ENCODE measurements around the gene CFAP299. TPM values are rescaled to one million over a fixed set of nuclear protein-coding genes. Genes with fewer than 3 reads are reported as not detected.

Gene CFAP299
- total RNA-seq, 4 donors from 2014 or later: not detected

GRCh38 chr4:80610845-80611677 is 275.5 kb downstream of the CFAP299 start:
- Histone ChIP-seq H3K27me3 (no peaks in the 10 kb centered on the region), H3K4me3 (no peak overlapping the region), H3K4me1 (no peaks in the 10 kb centered on the region), H3K27ac (no peak overlapping the region), H3K36me3 (no peaks in the 10 kb centered on the region), H3K9me3 (no peaks in the 10 kb centered on the region)
- no peak for DNase-seq (ENCODE audit: low spot score in 2 of 2)
- no peak for TF ChIP-seq EP300 (IDR thresholded peaks at IDR 0.05)
- no peak for TF ChIP-seq POLR2A (IDR thresholded peaks at IDR 0.05)
- TF ChIP-seq, protein P1, sequence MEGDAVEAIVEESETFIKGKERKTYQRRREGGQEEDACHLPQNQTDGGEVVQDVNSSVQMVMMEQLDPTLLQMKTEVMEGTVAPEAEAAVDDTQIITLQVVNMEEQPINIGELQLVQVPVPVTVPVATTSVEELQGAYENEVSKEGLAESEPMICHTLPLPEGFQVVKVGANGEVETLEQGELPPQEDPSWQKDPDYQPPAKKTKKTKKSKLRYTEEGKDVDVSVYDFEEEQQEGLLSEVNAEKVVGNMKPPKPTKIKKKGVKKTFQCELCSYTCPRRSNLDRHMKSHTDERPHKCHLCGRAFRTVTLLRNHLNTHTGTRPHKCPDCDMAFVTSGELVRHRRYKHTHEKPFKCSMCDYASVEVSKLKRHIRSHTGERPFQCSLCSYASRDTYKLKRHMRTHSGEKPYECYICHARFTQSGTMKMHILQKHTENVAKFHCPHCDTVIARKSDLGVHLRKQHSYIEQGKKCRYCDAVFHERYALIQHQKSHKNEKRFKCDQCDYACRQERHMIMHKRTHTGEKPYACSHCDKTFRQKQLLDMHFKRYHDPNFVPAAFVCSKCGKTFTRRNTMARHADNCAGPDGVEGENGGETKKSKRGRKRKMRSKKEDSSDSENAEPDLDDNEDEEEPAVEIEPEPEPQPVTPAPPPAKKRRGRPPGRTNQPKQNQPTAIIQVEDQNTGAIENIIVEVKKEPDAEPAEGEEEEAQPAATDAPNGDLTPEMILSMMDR (IDR thresholded peaks at IDR 0.05): no peak
- TF ChIP-seq POLR2AphosphoS5 (IDR thresholded peaks at IDR 0.05): no peak
- WGBS: 24% methylated on average over 3 of the region's 3 CpGs

GRCh38 chr4:80611678-80611979 is 276.1 kb downstream of the CFAP299 start:
- Histone ChIP-seq H3K4me3 (no peak overlapping the region), H3K36me3 (no peaks in the 10 kb centered on the region), H3K27ac (no peak overlapping the region), H3K4me1 (no peaks in the 10 kb centered on the region), H3K27me3 (no peaks in the 10 kb centered on the region), H3K9me3 (no peaks in the 10 kb centered on the region)
- TF ChIP-seq POLR2AphosphoS5 (IDR thresholded peaks at IDR 0.05) (no peak), POLR2A (IDR thresholded peaks at IDR 0.05) (no peak), EP300 (IDR thresholded peaks at IDR 0.05) (no peak)
- TF ChIP-seq, protein P1 (IDR thresholded peaks at IDR 0.05): no peak
- WGBS: 84% methylated on average over 2 of the region's 2 CpGs
- no peak for DNase-seq (ENCODE audit: low spot score in 2 of 2)

- Histone ChIP-seq H3K27ac (no peak overlapping the region), H3K36me3 (no peaks in the 10 kb centered on the region), H3K27me3 (no peaks in the 10 kb centered on the region), H3K9me3 (no peaks in the 10 kb centered on the region), H3K4me3 (no peak overlapping the region), H3K4me1 (no peaks in the 10 kb centered on the region)
- no peak for DNase-seq (ENCODE audit: low spot score in 2 of 2)
- TF ChIP-seq POLR2A (IDR thresholded peaks at IDR 0.05) (no peak), POLR2AphosphoS5 (IDR thresholded peaks at IDR 0.05) (no peak), EP300 (IDR thresholded peaks at IDR 0.05) (no peak)
- TF ChIP-seq, protein P1 (IDR thresholded peaks at IDR 0.05): no peak
These were observed 277.9 kb downstream of the CFAP299 start for GRCh38 chr4:80613470-80613869.

- no peak for DNase-seq (ENCODE audit: low spot score in 2 of 2)
- no peak for TF ChIP-seq POLR2A (IDR thresholded peaks at IDR 0.05)
- TF ChIP-seq, protein P1 (IDR thresholded peaks at IDR 0.05): no peak
- no peak for TF ChIP-seq POLR2AphosphoS5 (IDR thresholded peaks at IDR 0.05)
- WGBS: 85% methylated on average over 6 of the region's 6 CpGs
These were observed 278.8 kb downstream of the CFAP299 start for GRCh38 chr4:80614319-80614718.

DNA sequence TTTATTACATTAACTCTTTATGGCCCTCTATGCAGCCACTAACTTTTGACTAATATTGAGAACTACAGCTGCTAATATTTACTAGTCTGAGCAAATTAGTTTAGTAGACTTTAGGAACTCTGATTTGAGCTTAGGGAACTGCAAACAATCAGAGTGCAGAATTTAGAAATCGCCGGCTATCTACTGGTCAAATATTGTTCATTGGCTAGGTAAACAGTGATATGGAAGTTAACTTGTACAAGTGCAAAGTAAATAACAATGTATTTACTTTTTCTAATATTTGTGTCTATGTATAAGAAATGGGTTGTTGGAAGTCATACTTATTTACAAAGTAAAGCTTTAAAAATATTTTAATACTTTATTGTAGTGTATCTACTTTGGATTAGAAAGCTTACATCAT is 279.6 kb downstream of the CFAP299 start:
- no peaks in the 10 kb centered on the region for H3K27me3 ChIP-seq
- no peaks in the 10 kb centered on the region for H3K4me1 ChIP-seq
- no peak overlapping the region for H3K27ac ChIP-seq
- TF ChIP-seq, protein P1 (IDR thresholded peaks at IDR 0.05): no peak
- TF ChIP-seq POLR2AphosphoS5 (IDR thresholded peaks at IDR 0.05) (no peak), EP300 (IDR thresholded peaks at IDR 0.05) (no peak), POLR2A (IDR thresholded peaks at IDR 0.05) (no peak)
- no peak overlapping the region for H3K4me3 ChIP-seq
- H3K36me3 ChIP-seq: no peaks in the 10 kb centered on the region
- 95% methylated on average over 2 of the region's 2 CpGs for WGBS
- DNase-seq (ENCODE audit: low spot score in 2 of 2): no peak
- no peaks in the 10 kb centered on the region for H3K9me3 ChIP-seq

More at GRCh38 chr4:80614319-80614718, 278.8 kb downstream of the CFAP299 start:
- H3K27ac ChIP-seq: no peak overlapping the region
- H3K27me3 ChIP-seq: no peaks in the 10 kb centered on the region
- H3K36me3 ChIP-seq: no peaks in the 10 kb centered on the region
- H3K9me3 ChIP-seq: no peaks in the 10 kb centered on the region
- no peaks in the 10 kb centered on the region for H3K4me1 ChIP-seq
- no peak overlapping the region for H3K4me3 ChIP-seq
